ENCODE results near the gene TMEM234. TPM values are rescaled to one million over a fixed set of nuclear protein-coding genes. Genes with fewer than 3 reads are reported as not detected.

The TMEM234 gene
- total RNA-seq, 2 experiments from 2014 or later: 11.5 to 12.8 TPM

GRCh38 chr1:32199717-32200072 lies 22.5 kb downstream of the TMEM234 start:
- no peaks in the 10 kb centered on the region for H3K9me3 ChIP-seq (ENCODE audit: control insufficient read depth in 1 of 2, insufficient read depth in 1 of 2, low read length in 2 of 2)
- ChIA-PET POLR2A (interaction anchor here (0.8 to 3.5 kb wide), 12 partner anchors 19 to 195 kb away, joined by 3 to 41 read pairs (median 8); partner anchors contain the start of genes BSDC1, HDAC1, KPNA6 and LCK), CTCF (interaction anchor here (0.5 to 1.4 kb wide), 3 partner anchors 16 to 49 kb away, joined by 3 to 8 read pairs (median 3); no protein-coding TSS in a partner anchor)
- H3K36me3 Mint-ChIP-seq (ENCODE audit: low read depth): peaks cover 48% of the 10 kb centered on the region
- peak overlapping the region; percentile 82 for H3K4me3 Mint-ChIP-seq
- H3K27ac ChIP-seq (ENCODE audit: low read depth in 1 of 2, low read length in 2 of 2): peak overlapping the region in 1 of 2 donors; percentile 97
- H3K27ac Mint-ChIP-seq: peak overlapping the region; percentile 95
- DNase-seq: no peak
- peaks cover 44% of the 10 kb centered on the region for H3K36me3 ChIP-seq (ENCODE audit: insufficient read depth, low read length)
- no peak for ATAC-seq (ENCODE audit: poor library complexity)
- H3K27me3 ChIP-seq (ENCODE audit: control insufficient read depth in 1 of 2, insufficient read depth in 2 of 2, low read length in 2 of 2): no peaks in the 10 kb centered on the region
- peaks cover 75% of the 10 kb centered on the region for H3K4me1 ChIP-seq (ENCODE audit: insufficient read depth, low read length)
- no peak for TF ChIP-seq CTCF (IDR thresholded peaks at IDR 0.05)
- peaks cover 68% of the 10 kb centered on the region for H3K4me1 Mint-ChIP-seq (ENCODE audit: low read depth)
- no peaks in the 10 kb centered on the region for H3K9me3 Mint-ChIP-seq
- no peaks in the 10 kb centered on the region for H3K27me3 Mint-ChIP-seq
- intact Hi-C loops (cut with DNase I, micrococcal nuclease): loop anchor here (2.0 to 10.0 kb wide), 5 partner anchors 19 to 555 kb away; partner anchors contain the start of genes HDAC1 (in 1 of the 2), KPNA6 (in 1 of the 2), LCK (in 1 of the 2) and PEF1 (in 1 of the 2)
- H3K4me3 ChIP-seq (ENCODE audit: low read length): peak overlapping the region; percentile 87

GRCh38 chr1:32199043-32199716 lies 23.0 kb downstream of the TMEM234 start:
- Mint-ChIP-seq H3K4me1 (ENCODE audit: low read depth) (peaks cover 71% of the 10 kb centered on the region), H3K27me3 (no peaks in the 10 kb centered on the region), H3K36me3 (ENCODE audit: low read depth) (peaks cover 51% of the 10 kb centered on the region), H3K27ac (peak overlapping the region; percentile 76), H3K9me3 (no peaks in the 10 kb centered on the region), H3K4me3 (peak overlapping the region; percentile 11)
- peak in 1 of 14 experiments; percentile 29 for DNase-seq
- Histone ChIP-seq H3K4me3 (ENCODE audit: low read length) (no peak overlapping the region), H3K27me3 (ENCODE audit: control insufficient read depth in 1 of 2, insufficient read depth in 2 of 2, low read length in 2 of 2) (no peaks in the 10 kb centered on the region), H3K9me3 (ENCODE audit: control insufficient read depth in 1 of 2, insufficient read depth in 1 of 2, low read length in 2 of 2) (no peaks in the 10 kb centered on the region), H3K4me1 (ENCODE audit: insufficient read depth, low read length) (peaks cover 77% of the 10 kb centered on the region), H3K36me3 (ENCODE audit: insufficient read depth, low read length) (peaks cover 46% of the 10 kb centered on the region), H3K27ac (ENCODE audit: low read depth in 1 of 2, low read length in 2 of 2) (peak overlapping the region in 1 of 2 donors; percentile 97)
- POLR2A ChIA-PET: interaction anchor here (1.3 to 3.8 kb wide), 3 partner anchors 19 to 195 kb away, joined by 4 to 27 read pairs (median 17); partner anchors contain the start of genes LCK and TXLNA
- no peak for TF ChIP-seq CTCF (IDR thresholded peaks at IDR 0.05)
- ATAC-seq (ENCODE audit: poor library complexity): no peak
- intact Hi-C loops (cut with DNase I, micrococcal nuclease): no loop called here
- CTCF ChIA-PET: interaction anchor here (0.5 to 2.3 kb wide), 2 partner anchors 17 to 47 kb away, joined by 3 to 12 read pairs; no protein-coding TSS in a partner anchor

GRCh38 chr1:32198237-32199042 lies 23.7 kb downstream of the TMEM234 start:
- no peak overlapping the region for H3K27ac ChIP-seq (ENCODE audit: low read depth in 1 of 2, low read length in 2 of 2)
- intact Hi-C loops (cut with DNase I, micrococcal nuclease): no loop called here
- Mint-ChIP-seq H3K4me3 (peak overlapping the region; percentile 72), H3K27me3 (no peaks in the 10 kb centered on the region), H3K36me3 (ENCODE audit: low read depth) (peaks cover 51% of the 10 kb centered on the region), H3K4me1 (ENCODE audit: low read depth) (peaks cover 68% of the 10 kb centered on the region), H3K9me3 (no peaks in the 10 kb centered on the region), H3K27ac (peak overlapping the region; percentile 76)
- H3K4me3 ChIP-seq (ENCODE audit: low read length): no peak overlapping the region
- no peaks in the 10 kb centered on the region for H3K27me3 ChIP-seq (ENCODE audit: control insufficient read depth in 1 of 2, insufficient read depth in 2 of 2, low read length in 2 of 2)
- ATAC-seq (ENCODE audit: poor library complexity) (no peak), DNase-seq (no peak)
- peaks cover 74% of the 10 kb centered on the region for H3K4me1 ChIP-seq (ENCODE audit: insufficient read depth, low read length)
- peaks cover 46% of the 10 kb centered on the region for H3K36me3 ChIP-seq (ENCODE audit: insufficient read depth, low read length)
- no peaks in the 10 kb centered on the region for H3K9me3 ChIP-seq (ENCODE audit: control insufficient read depth in 1 of 2, insufficient read depth in 1 of 2, low read length in 2 of 2)
- POLR2A ChIA-PET: interaction anchor here (1.3 to 3.8 kb wide), 3 partner anchors 18 to 196 kb away, joined by 4 to 17 read pairs (median 7); partner anchors contain the start of genes KPNA6 and TXLNA
- no peak for TF ChIP-seq CTCF (IDR thresholded peaks at IDR 0.05)
- CTCF ChIA-PET: interaction anchor here (2.3 kb wide), 1 partner anchor 17 kb away, joined by 12 read pairs; no protein-coding TSS in a partner anchor
